ENCODE results near the gene SLC8A1. TPM values are rescaled to one million over a fixed set of nuclear protein-coding genes. Genes with fewer than 3 reads are reported as not detected.

Gene SLC8A1
- total RNA-seq, 1 donor from 2014 or later: 4.2 TPM

- TF ChIP-seq, protein P1, sequence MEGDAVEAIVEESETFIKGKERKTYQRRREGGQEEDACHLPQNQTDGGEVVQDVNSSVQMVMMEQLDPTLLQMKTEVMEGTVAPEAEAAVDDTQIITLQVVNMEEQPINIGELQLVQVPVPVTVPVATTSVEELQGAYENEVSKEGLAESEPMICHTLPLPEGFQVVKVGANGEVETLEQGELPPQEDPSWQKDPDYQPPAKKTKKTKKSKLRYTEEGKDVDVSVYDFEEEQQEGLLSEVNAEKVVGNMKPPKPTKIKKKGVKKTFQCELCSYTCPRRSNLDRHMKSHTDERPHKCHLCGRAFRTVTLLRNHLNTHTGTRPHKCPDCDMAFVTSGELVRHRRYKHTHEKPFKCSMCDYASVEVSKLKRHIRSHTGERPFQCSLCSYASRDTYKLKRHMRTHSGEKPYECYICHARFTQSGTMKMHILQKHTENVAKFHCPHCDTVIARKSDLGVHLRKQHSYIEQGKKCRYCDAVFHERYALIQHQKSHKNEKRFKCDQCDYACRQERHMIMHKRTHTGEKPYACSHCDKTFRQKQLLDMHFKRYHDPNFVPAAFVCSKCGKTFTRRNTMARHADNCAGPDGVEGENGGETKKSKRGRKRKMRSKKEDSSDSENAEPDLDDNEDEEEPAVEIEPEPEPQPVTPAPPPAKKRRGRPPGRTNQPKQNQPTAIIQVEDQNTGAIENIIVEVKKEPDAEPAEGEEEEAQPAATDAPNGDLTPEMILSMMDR (conservative IDR thresholded peaks at IDR 0.05): no peak
- no peak for DNase-seq (ENCODE audit: low read depth, low spot score)
- Mint-ChIP-seq H3K9me3 (no peaks in the 10 kb centered on the region), H3K4me3 (no peak overlapping the region), H3K27ac (ENCODE audit: unreplicated experiment) (no peak overlapping the region), H3K36me3 (ENCODE audit: low read depth) (no peaks in the 10 kb centered on the region), H3K27me3 (ENCODE audit: low read depth) (no peaks in the 10 kb centered on the region), H3K4me1 (peaks cover 18% of the 10 kb centered on the region)
Observed at GRCh38 chr2:40355451-40355850, 96.4 kb downstream of the SLC8A1 start.

DNA sequence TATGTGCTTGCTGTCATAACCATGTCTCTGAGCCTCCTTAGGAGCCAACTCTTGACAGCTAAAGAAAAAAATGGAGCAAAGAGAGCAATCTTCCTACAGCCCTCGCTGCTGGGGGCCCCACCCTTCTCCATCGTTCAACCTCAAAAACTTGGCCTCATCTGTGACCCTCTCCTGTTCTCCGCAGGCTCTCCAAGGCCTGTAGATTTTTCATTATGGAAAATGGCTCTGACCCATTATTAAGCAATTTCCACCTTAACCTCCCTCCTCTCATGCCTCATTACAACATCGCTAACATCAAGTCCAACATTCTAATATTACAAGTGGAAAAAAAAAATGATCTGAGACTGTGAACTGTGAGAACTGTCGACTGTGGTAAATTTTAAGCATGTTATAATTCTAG lies 98.7 kb downstream of the SLC8A1 start:
- no peak overlapping the region for H3K4me3 Mint-ChIP-seq
- TF ChIP-seq, protein P1 (conservative IDR thresholded peaks at IDR 0.05): no peak
- H3K27ac Mint-ChIP-seq (ENCODE audit: unreplicated experiment): no peak overlapping the region
- H3K27me3 Mint-ChIP-seq (ENCODE audit: low read depth): no peaks in the 10 kb centered on the region
- H3K4me1 Mint-ChIP-seq: peaks cover 8% of the 10 kb centered on the region
- H3K36me3 Mint-ChIP-seq (ENCODE audit: low read depth): no peaks in the 10 kb centered on the region
- no peak for DNase-seq (ENCODE audit: low read depth, low spot score)
- H3K9me3 Mint-ChIP-seq: no peaks in the 10 kb centered on the region

DNA sequence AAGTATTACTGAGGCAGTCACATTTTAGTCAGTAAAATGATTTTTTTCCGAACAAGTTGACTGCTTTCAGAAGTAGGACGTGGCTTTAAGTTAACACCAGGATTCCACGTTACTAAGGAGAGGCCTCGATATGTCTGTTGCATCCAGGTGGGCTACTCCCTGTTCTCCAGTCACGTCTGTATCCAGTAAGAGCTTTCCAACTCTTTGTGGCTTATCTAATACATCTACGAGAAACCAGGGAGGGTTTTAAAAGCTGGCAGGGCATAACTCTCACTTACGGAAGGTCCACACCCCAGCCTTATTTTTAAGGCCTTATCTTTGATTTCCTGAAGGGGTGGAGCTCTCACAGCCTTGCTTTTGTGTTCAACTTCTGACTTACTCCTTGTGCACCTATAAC lies 99.2 kb downstream of the SLC8A1 start:
- H3K27me3 Mint-ChIP-seq (ENCODE audit: low read depth): no peaks in the 10 kb centered on the region
- H3K4me3 Mint-ChIP-seq: no peak overlapping the region
- TF ChIP-seq, protein P1 (conservative IDR thresholded peaks at IDR 0.05): no peak
- H3K36me3 Mint-ChIP-seq (ENCODE audit: low read depth): no peaks in the 10 kb centered on the region
- no peak for DNase-seq (ENCODE audit: low read depth, low spot score)
- H3K4me1 Mint-ChIP-seq: peaks cover 2% of the 10 kb centered on the region
- H3K27ac Mint-ChIP-seq (ENCODE audit: unreplicated experiment): no peak overlapping the region
- H3K9me3 Mint-ChIP-seq: no peaks in the 10 kb centered on the region

DNA sequence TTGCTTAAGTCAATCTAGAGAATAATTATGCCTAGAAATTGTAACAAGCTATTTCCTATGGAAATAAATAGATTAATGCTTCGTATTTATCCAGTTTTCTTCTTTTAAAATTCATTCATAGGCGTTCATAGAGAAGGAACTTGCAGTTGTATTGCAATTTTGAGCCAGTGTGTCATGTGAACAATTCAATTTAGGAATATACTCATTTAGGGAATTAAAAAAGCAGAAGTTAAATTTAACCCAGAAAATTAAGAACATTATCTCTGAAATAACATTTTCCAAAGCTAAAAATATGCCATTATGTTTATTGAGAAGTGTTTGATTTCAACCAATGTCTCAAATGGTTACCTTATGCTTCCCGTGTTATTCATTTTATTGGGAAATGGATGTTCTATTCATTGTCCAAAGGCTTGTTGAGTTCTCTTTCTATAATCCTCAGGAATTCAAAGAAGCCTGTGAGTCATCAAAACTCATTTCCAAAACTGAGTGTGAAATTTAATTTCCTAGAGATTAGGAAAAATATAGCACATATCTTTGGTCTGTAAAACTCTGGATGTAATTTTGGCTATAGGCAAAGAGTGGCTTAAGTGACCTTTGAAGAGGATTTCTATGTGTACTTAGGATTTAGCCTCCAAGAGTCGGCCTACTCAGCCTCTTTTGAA lies 99.7 kb downstream of the SLC8A1 start:
- Mint-ChIP-seq H3K27ac (ENCODE audit: unreplicated experiment) (no peak overlapping the region), H3K27me3 (ENCODE audit: low read depth) (no peaks in the 10 kb centered on the region), H3K4me1 (no peaks in the 10 kb centered on the region), H3K9me3 (no peaks in the 10 kb centered on the region), H3K36me3 (ENCODE audit: low read depth) (no peaks in the 10 kb centered on the region), H3K4me3 (no peak overlapping the region)
- TF ChIP-seq, protein P1 (conservative IDR thresholded peaks at IDR 0.05): no peak
- DNase-seq (ENCODE audit: low read depth, low spot score): no peak

GRCh38 chr2:40348665-40349064 lies 103.2 kb downstream of the SLC8A1 start:
- no peaks in the 10 kb centered on the region for H3K9me3 Mint-ChIP-seq
- no peaks in the 10 kb centered on the region for H3K4me1 Mint-ChIP-seq
- H3K4me3 Mint-ChIP-seq: no peak overlapping the region
- no peaks in the 10 kb centered on the region for H3K36me3 Mint-ChIP-seq (ENCODE audit: low read depth)
- H3K27me3 Mint-ChIP-seq (ENCODE audit: low read depth): no peaks in the 10 kb centered on the region
- DNase-seq (ENCODE audit: low read depth, low spot score): no peak
- H3K27ac Mint-ChIP-seq (ENCODE audit: unreplicated experiment): no peak overlapping the region
- TF ChIP-seq, protein P1 (conservative IDR thresholded peaks at IDR 0.05): no peak

Data from neural crest cell (in vitro differentiated cells).